22Rv1 (cell line): Measurements from ENCODE around the gene FRMD1.

Experiments
- H3K27ac ChIP-seq: fragments of 450-650 bp; 2 replicates; pipeline ENCODE4 v1.5.1; 2017
- ZFX ChIP-seq: fragments of 450-650 bp; IDR thresholded peaks from 2 replicates; pipeline ENCODE4 v1.6.1; 2017; ENCODE audit warnings: antibody characterized with exemption, borderline replicate concordance
- TF ChIP-seq, protein P1 (sequence below): fragments of 450-650 bp; IDR thresholded peaks from 2 replicates; pipeline ENCODE4 v1.5.1; 2017; ENCODE audit warnings: mild to moderate bottlenecking

The FRMD1 gene

DNA sequence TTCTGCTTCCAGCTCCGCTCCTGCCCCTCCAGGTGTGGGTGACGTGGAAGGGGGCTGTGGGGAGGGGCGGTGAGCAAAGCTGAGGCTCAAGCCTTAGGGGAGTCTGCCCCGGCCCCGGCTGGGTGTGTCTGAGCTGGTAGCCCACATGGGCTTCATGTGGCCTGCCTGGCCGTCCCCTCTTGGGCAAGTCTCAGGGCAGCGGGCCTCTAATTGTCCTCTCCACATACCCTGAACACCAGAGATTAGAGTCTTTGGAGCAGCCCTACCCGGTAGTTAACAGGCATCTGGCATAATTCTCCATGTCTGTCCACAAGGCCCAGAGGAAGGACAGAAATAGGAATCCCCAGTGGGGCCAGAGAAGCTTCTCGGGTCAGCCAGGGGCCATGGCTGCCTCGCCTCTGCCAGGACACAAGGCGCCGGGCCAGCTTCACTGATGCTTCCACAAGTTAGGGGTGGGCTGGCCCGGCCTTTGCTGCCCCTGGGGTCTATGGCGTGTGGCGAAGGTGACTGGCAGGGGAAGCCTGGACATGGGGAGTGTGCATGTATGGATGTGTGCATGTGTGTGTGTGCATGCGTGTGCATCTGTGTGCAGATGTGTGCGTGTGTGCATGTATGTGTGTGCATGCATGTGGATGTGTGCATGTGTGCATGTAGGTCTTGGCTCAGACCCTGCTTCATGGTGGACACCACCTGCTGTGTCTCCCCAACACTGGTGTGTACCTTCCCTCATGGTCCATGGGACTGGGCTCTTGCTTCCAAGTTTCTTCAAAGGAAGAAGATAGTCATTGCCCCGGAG is 24.0 kb downstream of the FRMD1 start:
- TF ChIP-seq, protein P1, sequence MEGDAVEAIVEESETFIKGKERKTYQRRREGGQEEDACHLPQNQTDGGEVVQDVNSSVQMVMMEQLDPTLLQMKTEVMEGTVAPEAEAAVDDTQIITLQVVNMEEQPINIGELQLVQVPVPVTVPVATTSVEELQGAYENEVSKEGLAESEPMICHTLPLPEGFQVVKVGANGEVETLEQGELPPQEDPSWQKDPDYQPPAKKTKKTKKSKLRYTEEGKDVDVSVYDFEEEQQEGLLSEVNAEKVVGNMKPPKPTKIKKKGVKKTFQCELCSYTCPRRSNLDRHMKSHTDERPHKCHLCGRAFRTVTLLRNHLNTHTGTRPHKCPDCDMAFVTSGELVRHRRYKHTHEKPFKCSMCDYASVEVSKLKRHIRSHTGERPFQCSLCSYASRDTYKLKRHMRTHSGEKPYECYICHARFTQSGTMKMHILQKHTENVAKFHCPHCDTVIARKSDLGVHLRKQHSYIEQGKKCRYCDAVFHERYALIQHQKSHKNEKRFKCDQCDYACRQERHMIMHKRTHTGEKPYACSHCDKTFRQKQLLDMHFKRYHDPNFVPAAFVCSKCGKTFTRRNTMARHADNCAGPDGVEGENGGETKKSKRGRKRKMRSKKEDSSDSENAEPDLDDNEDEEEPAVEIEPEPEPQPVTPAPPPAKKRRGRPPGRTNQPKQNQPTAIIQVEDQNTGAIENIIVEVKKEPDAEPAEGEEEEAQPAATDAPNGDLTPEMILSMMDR: no peak
- no peak for TF ChIP-seq ZFX
- no peak overlapping the region for H3K27ac ChIP-seq

GRCh38 chr6:168053957-168054471 is 25.0 kb downstream of the FRMD1 start:
- no peak for TF ChIP-seq ZFX
- TF ChIP-seq, protein P1: no peak
- H3K27ac ChIP-seq: no peak overlapping the region

DNA sequence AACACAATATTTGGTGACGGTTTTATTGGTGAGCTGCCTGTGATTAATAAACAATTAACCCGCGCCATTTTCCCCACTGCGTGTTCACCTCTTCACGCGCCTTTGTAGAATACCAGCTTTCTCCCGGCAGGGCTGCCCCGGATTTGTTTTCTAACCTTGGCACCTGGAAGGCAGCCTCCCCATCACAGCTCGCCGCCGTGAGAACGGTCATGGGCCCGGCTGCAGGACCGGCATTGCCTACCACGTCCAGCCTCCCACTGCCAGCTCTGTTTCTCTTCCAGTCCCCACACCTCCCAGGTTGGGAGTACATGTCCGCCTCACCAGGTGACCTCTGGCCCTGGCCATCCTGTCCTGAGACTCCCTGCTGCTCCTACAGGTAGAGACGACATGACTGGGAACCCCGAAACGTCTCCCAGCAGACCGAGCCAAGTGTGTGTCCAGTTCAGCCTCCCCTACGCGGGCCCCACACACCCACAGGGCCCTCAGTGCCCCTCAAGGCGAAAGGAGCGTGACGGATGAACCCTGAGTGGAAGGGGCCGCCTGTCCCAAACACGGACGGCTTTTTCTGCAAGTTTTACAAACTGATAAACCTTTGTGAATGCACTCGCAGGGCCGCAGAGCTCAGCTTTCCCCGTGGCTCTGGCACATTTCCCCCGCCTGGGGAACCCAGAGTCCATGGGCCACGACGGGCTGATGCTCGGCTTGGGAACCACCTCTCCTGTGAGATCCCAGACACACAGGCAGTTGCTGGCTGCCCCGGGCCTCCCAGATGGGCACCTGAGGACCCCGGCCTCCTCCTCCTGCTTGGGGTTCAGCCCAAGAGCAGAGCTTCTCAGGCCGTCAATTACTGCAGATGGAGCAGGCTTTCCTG is 25.7 kb downstream of the FRMD1 start:
- no peak for TF ChIP-seq ZFX
- TF ChIP-seq, protein P1: no peak
- H3K27ac ChIP-seq: no peak overlapping the region

GRCh38 chr6:168052291-168052891 is 26.6 kb downstream of the FRMD1 start:
- no peak overlapping the region for H3K27ac ChIP-seq
- TF ChIP-seq, protein P1: peak; percentile 44
- no peak for TF ChIP-seq ZFX

DNA sequence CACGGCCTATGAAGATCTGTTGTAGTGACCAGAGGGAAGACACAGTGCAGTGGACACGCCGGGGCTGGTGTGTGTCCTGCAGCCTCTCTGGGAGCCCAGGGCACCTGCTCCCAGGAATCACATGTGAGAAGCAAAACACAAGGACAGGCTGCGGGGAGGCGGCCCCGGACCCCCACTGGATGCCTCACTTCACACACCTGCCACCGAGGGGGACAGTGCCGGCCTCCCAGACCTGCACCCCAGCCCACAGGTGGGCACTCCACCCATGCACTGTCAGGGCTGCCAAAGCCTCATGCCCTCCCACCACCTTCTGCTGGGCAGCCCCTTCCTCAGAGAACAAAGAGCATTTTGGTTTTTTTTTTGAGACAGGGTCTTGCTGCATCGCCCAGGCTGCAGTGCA is 27.4 kb downstream of the FRMD1 start:
- no peak overlapping the region for H3K27ac ChIP-seq
- TF ChIP-seq, protein P1: no peak
- no peak for TF ChIP-seq ZFX

GRCh38 chr6:168050881-168051586 is 28.0 kb downstream of the FRMD1 start:
- no peak overlapping the region for H3K27ac ChIP-seq
- no peak for TF ChIP-seq ZFX
- TF ChIP-seq, protein P1: peak; percentile 12; the same call in 1 of the 2 replicates
